ENCODE data around the gene CLUH. TPM values are rescaled to one million over a fixed set of nuclear protein-coding genes. Genes with fewer than 3 reads are reported as not detected.

The CLUH gene
- total and polyA plus RNA-seq, 11 donors, result 89.5 to 298 (median 154) TPM

- no peak for TF ChIP-seq POLR2A (IDR thresholded peaks at IDR 0.05)
- no peak for TF ChIP-seq CTCF (IDR thresholded peaks at IDR 0.05)
- H3K36me3 ChIP-seq, result peaks cover 0 to 26% (median 21%) of the 10 kb centered on the region in 9 donors
- ATAC-seq, result peak in 3 of 4 donors; percentile 4 to 37 (median 21)
- no peaks in the 10 kb centered on the region for H3K27me3 ChIP-seq
- WGBS, 4 donors, result 43 to 55% (median 49%) methylated on average over 16 to 21 of the region's 21 CpGs
- peak overlapping the region; percentile 1 to 98 (median 56) for H3K4me3 ChIP-seq
- no peaks in the 10 kb centered on the region for H3K9me3 ChIP-seq
- peaks cover 10 to 72% (median 42%) of the 10 kb centered on the region in 12 donors for H3K4me1 ChIP-seq
- intact Hi-C loops (cut with DNase I), result loop anchor here in 2 of 10 donors (1.0 to 10.0 kb wide), 2 partner anchors 114 to 312 kb away; partner anchors contain the start of gene PAFAH1B1 (in 1 of the 2)
- peak overlapping the region; percentile 81 to 100 (median 89) for H3K27ac ChIP-seq
- peak in 1 of 5 donors; percentile 72 for DNase-seq
These were observed 4.6 kb downstream of the CLUH start for GRCh38 chr17:2706911-2707510.

- intact Hi-C loops (cut with DNase I), result loop anchor here in 1 of 10 donors (10.0 kb wide), 1 partner anchor 311 kb away; no protein-coding TSS in a partner anchor
- Histone ChIP-seq H3K4me3 (peak overlapping the region in 11 of 12 donors; percentile 12 to 98 (median 57)), H3K36me3 (peaks cover 0 to 34% (median 30%) of the 10 kb centered on the region in 9 donors), H3K27ac (peak overlapping the region in 10 of 12 donors; percentile 82 to 100 (median 89)), H3K9me3 (no peaks in the 10 kb centered on the region), H3K27me3 (no peaks in the 10 kb centered on the region), H3K4me1 (peaks cover 10 to 71% (median 39%) of the 10 kb centered on the region in 12 donors)
- TF ChIP-seq POLR2A (IDR thresholded peaks at IDR 0.05) (no peak), CTCF (IDR thresholded peaks at IDR 0.05) (no peak)
- no peak for ATAC-seq
- 68 to 75% (median 70%) methylated on average over 19 to 25 of the region's 25 CpGs for WGBS, 4 donors
- DNase-seq, result peak in 2 of 5 donors; percentile 30 to 65
These were observed 5.4 kb downstream of the CLUH start for GRCh38 chr17:2705888-2706795.

- intact Hi-C loops (cut with DNase I), result loop anchor here in 1 of 10 donors (10.0 kb wide), 1 partner anchor 310 kb away; no protein-coding TSS in a partner anchor
- Histone ChIP-seq H3K9me3 (no peaks in the 10 kb centered on the region), H3K36me3 (peaks cover 0 to 43% (median 39%) of the 10 kb centered on the region in 9 donors), H3K4me3 (peak overlapping the region in 3 of 12 donors; percentile 57 to 98 (median 98)), H3K27ac (peak overlapping the region in 5 of 12 donors; percentile 1 to 87 (median 82)), H3K4me1 (peaks cover 7 to 63% (median 33%) of the 10 kb centered on the region in 12 donors), H3K27me3 (no peaks in the 10 kb centered on the region)
- ATAC-seq (no peak), DNase-seq (peak in 2 of 5 donors; percentile 25 to 38)
- 64 to 83% (median 74%) methylated on average over 7 of the region's 7 CpGs for WGBS, 4 donors
- TF ChIP-seq POLR2A (IDR thresholded peaks at IDR 0.05) (no peak), CTCF (IDR thresholded peaks at IDR 0.05) (no peak)
These were observed 6.3 kb downstream of the CLUH start for GRCh38 chr17:2705263-2705662.

Data from heart left ventricle (tissue), 16 donors.